Stomach (tissue), 4 donors: ENCODE results near the gene GTF3C4.

ENCODE experiments used
- POLR2A ChIP-seq, 4 donors: fragments of 450-650 bp; IDR thresholded peaks; one replicate each; pipeline ENCODE4 v1.6.1; 2016; ENCODE audit warnings: antibody characterized with exemption in 4 of 4, control low read depth in 2 of 4, mild to moderate bottlenecking in 1 of 4, moderate library complexity in 1 of 4
- TF ChIP-seq, protein P1 (sequence below), 7 experiments: fragments of 450-650 bp in 4 of 7; fragments of 200-600 bp in 3 of 7; sonication (generic) in 3 of 7; IDR thresholded peaks; one replicate each; pipeline ENCODE4 v1.5.1; 2016 to 2019; ENCODE audit warnings: antibody characterized with exemption in 7 of 7, control low read depth in 2 of 7, mild to moderate bottlenecking in 1 of 7

DNA sequence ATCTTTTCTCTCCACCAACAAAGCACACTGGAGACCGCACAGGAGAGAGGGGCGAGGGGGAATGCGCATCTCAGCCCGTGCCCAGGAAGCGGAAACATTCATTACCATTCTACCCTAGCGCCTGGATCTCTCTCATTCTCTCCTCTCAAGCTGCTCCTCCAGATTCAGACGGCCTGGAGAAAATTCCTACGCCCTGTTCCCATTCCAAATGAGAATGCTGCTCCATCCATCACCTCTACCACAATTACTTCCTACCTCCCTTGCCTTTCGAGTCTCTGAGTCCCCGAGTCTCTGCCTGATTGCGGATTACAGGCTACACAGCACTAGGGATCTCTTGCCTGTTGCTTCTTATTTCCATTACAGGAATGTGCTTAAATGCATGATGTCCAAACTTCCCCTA is 7.1 kb upstream of the GTF3C4 start:
- TF ChIP-seq, protein P1, sequence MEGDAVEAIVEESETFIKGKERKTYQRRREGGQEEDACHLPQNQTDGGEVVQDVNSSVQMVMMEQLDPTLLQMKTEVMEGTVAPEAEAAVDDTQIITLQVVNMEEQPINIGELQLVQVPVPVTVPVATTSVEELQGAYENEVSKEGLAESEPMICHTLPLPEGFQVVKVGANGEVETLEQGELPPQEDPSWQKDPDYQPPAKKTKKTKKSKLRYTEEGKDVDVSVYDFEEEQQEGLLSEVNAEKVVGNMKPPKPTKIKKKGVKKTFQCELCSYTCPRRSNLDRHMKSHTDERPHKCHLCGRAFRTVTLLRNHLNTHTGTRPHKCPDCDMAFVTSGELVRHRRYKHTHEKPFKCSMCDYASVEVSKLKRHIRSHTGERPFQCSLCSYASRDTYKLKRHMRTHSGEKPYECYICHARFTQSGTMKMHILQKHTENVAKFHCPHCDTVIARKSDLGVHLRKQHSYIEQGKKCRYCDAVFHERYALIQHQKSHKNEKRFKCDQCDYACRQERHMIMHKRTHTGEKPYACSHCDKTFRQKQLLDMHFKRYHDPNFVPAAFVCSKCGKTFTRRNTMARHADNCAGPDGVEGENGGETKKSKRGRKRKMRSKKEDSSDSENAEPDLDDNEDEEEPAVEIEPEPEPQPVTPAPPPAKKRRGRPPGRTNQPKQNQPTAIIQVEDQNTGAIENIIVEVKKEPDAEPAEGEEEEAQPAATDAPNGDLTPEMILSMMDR (IDR thresholded peaks at IDR 0.05): no peak
- no peak for TF ChIP-seq POLR2A (IDR thresholded peaks at IDR 0.05)
